Stimulated activated CD8-positive, alpha-beta memory T cell treated with anti-CD3 and anti-CD28 coated beads, Interleukin-12 subunit alpha, Interleukin-12 subunit beta, amount 100 ng/mL, for 24 hours (primary cell): ENCODE measurements around the gene GALNT9.

ENCODE experiments used
- DNase-seq: peaks from one replicate; pipeline ENCODE4 v3.0.0-alpha.2; 2020; ENCODE audit errors: extremely low read depth

The GALNT9 gene

GRCh38 chr12:132171293-132171967 is 158.0 kb downstream of the GALNT9 start:
- DNase-seq = no peak

DNA sequence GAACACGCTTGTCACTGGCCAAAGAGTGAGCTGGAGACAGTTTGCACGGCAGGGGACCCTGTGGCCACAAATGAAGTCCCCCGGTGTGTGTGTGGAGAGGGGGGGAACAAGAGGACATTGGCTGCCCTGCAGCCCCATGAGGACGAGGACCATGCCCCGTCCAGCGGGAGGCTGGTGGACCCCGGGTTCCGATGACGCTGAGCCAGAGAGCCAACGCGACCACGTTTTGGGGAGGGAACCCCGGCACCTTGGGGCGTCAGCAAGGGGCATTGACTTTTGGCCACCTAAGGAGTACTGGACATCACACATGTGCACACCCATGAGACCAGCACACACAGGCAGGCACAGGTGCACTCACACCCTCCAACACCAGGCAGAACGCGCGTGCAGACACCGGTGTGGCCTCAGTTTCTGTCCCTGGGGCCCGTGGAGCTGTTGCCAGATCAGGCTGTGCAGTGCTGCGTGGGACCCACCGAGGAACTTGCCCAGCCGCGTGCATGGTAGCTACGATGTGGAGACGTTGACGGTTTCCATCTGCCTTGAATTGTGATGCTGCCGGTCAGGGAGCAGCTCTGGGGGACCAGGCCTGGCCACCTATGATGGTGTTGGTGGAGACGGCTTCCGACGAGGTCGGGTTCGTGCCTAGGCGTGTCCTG is 158.6 kb downstream of the GALNT9 start:
- DNase-seq = no peak

DNA sequence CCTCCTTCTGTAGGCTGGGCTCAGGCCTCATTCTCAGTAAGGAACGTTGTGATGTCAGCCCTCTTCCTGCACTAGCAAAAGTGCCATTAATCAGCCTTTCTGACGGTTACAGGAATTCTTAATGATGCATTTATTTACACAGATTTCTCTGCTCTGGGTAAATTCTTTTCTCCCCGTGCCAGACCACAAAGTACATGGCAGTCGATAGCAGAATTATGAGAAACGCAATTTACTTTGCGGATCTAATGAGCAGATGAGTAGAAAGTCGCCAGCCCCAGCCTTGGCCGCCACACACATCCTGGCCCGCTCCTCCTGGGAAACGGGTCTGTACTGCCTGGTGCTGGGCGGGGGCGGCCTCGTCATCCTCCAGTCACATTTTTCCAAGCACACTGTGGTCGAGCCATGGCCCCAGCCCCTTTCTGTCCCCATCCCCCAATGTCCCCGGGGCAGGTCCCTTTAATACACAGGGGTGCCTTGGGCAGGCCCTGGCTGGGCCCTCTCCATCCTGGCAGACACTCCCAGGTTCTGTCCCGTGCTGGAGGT is 159.2 kb downstream of the GALNT9 start:
- DNase-seq = no peak

- no peak for DNase-seq
Measured at GRCh38 chr12:132169376-132169775, 160.0 kb downstream of the GALNT9 start.

DNA sequence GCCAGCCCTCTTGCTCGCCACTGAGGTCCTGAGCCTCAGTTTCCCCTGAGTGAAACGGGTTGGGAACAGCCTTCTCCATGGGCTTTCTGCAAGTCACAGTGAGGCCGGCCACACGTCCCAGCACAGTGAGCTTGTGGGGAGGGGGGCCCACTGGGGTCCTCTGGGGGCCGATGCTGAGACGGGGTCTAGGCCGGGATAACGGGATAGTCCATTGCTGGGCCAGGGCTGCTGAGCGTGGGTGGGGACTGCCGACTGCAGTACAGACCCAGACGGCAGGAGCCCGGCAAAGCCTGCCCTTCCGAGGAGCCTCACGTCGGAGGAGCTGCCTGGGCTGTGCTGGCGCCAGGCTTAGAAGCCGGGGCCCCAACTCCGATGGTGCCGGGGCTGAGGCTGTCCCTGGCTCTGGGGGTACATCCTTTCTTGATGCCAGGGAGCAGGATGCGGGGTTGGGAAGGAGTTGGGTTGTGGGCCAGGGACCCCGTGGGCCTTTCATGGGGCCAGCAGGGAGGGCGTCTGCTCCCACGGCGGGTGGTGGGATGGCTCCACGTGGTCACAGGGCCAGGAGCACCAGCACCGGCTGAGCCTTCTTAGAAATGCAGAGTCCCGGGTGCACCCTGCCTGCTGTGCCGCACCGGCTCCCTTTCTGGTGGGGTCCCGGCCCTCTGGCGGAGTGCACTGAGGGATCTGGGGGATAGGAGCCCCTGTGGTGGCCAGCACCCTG is 160.9 kb downstream of the GALNT9 start:
- DNase-seq = no peak

DNA sequence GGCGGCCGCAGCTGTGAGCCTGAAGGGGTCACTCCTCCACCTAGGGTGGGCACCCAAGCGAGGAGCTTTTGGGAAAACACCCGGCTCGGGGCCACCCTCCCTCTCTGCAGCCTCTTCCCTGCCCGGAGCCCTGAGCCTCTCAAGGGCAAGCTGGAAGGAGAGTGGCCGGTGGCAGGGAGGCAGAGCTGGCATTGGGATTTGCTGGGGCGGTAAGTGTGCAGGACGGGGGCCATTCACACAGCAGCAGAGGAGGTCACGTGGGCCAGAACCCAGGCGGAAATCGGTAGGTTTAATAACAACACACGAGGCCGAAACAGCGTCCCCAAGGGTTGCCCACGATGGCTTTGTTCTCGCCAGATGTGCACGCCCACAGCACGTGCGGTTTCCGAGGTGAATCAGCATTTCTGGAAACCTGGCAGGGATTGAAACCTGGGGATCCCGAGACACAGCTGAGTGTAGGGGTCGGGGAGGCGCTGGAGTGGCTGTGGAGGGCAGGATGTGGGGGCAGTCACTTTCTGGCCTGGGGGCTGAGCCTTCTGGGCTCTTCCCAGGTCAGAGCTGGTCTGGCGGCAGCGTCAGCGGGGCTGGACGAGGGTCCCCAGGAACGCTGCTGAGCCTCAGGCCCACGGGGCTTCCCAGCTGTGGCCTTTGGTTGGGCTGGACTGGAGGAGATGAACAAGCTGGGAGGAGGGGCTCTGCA is 161.6 kb downstream of the GALNT9 start:
- no peak for DNase-seq

DNA sequence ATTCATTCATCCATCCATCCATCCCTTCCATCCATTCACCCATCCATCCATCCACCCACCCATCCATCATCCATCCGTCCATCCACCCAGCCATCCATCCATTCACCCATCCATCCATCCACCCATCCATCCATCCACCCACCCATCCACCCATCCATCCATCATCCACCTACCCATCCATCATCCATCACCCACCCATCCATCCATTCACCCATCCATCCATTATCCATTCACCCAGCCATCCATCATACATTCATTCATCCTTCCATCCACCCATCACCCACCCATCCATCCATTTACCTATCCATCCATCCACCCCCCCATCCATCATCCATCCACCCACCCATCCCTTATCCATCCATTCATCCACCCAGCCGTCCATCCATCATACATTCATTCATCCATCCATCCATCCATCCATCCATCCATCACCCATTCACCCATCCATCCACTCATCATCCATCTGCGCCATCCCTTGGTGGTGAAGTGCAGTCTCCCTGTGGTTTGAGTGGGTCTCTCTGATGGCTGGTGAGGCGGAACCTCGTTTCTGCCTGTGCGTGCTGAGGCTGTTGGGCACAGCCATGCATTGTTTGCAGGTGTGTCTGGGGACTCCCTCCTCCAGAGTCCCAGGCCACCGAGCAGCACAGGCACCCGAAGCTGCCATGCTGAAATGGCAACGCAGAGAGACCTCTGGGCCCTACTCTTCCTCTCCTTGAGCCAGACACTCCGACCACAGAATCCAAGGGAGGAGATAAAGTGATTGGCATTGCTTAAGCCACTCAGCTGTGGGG is 162.4 kb downstream of the GALNT9 start:
- DNase-seq = no peak

GRCh38 chr12:132166093-132166492 is 163.3 kb downstream of the GALNT9 start:
- DNase-seq = no peak

GRCh38 chr12:132165584-132165983 is 163.8 kb downstream of the GALNT9 start:
- no peak for DNase-seq

DNA sequence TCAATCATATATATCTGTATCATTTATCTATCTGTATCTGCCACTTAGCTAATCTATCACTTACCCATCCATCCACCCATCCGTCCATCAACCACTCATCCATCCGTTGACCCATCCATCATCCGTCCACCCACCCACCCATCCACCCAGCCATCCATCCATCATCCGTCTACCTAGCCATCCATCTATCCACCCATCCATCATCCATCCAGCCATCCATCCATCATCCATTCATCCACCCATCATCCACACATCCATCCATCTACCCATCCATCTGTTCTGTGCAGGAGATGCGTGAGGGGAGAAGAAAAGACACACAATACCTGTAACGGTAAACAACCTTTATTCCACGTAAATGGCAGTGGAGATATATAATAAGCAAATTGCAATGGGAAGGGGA is 165.0 kb downstream of the GALNT9 start:
- DNase-seq = no peak

DNA sequence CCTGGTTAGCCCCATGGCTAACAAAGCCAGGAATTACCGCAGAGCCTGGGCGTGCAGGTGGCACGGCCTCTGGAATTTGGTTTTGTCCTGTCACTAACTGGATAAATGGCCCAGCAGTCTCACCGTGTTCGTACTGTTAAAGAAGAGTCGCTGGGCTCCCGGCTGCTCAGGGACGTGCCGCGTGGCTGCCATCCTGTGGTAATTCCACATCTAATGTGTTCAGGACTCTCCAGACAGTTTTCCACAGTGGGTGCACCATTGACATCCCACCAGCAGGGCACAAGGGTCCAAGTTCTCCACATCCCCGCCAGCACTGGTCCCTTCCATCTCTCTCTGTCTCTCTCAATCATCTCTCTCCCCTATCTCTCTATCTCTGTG is 165.5 kb downstream of the GALNT9 start:
- no peak for DNase-seq

DNA sequence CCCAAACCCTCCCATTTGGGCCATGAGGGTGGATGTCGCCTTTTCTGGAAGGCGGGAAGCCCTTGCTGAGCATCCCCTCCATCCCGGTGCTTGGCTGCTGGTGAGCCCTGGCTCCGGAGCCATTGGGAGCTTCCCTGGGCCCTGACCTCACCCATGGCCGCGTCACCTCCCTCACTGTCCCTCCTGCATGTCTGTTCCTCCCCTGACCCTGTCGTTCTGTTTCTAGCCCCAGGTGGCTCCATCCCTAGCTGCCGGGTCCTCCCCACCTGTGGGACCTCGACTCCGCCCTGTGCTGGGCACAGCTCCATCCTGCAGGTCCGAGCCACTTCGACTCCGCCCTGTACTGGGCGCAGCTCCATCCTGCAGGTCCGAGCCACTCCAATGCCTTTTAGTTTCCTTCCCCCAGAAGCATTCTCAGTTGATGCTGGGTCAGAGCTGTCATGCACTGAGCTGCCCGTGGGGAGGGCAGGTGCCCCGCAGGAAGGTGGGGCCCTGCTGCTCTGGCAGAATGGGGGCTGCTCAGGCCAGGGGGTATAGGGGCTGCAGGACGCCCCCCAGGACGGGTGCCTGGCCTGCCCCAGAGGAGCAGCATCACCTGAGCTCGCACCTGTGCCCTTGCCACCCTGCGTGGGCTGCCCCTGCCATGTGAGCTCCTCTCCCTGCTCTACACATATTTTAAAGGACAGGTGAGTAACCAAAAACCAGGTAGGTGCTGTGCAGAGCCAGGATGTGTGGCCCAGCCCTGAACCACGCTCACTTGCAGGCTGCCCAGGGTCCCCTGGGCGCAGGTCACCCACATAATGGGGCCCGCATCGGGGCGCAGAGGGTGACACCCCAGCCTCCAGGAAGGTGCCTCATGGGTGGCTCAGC is 166.1 kb downstream of the GALNT9 start:
- no peak for DNase-seq

DNA sequence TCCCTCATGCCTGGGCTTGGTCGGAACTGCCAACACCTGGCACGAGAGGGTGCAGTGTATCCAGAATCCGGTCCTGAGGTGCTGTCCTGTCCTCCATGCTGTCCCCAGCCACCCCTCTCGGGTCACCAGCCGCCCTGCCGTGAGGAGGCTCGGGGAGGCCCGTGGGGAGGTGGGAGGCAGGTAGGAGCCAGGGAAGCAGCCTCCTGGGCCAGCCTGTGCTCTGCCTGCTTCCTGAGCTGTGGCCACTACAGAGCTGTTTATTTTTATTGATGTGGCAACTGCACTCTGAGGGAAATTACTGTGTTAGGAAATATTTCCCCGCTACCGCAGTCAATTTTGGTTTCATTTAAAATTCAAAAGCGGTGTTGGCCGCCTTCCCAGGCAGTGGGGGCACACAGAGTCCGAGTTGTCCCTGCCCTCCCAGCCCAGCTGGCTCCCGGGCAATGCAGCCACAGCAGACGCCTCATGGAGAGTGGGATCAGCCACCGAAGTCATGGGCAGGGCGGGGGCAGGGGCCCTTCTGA is 166.8 kb downstream of the GALNT9 start:
- no peak for DNase-seq

GRCh38 chr12:132161796-132162507 is 167.4 kb downstream of the GALNT9 start:
- DNase-seq = no peak

DNA sequence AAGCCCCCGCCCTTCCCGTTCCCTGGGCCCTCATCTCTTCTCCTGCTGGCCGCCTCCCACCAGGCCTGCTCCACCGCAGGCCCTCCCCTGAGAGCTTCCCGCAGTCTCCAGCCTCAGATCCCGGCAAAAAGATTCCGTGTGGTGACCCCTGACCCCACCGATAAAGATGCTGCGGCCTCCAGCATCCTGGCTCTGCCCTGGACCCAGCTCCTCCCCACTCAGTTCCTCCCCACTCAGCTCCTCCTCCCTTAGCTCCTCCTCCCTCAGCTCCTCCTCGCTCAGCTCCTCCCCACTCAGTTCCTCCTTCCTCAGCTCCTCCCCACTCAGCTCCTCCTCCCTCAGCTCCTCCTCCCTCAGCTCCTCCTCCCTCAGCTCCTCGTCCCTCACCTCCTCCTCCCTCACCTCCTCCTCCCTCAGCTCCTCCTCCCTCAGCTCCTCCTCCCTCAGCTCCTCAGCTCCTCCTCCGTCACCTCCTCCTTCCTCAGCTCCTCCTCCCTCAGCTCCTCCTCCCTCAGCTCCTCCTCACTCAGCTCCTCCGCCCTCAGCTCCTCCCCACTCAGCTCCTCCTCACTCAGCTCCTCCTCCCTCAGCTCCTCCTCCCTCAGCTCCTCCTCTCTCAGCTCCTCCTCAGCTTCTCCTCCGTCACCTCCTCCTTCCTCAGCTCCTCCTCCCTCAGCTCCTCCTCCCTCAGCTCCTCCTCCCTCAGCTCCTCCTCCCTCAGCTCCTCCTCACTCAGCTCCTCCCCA is 168.2 kb downstream of the GALNT9 start:
- no peak for DNase-seq

DNA sequence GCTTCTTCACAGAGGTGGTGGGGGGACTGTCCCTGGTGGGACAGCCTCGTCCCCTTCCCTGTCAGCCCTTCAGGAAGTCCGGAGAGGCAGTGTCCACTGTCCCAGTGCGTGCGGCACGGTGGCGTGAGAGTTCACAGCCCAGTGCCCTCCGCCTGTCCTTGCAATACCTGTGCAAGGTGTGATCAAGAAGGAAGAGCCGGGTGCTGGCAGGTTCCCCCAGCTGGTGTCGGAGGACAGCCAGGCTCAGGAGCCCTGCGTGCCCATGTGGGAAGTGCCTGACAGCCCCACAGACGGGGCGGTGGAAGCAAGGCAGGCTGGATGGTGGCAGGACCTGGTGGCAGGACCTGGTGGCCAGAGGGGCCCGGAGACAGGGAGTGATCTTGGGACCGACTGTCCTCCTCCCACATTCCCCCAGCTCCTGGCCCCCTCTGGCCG is 168.8 kb downstream of the GALNT9 start:
- no peak for DNase-seq

- no peak for DNase-seq
Measured at GRCh38 chr12:132160016-132160415, 169.4 kb downstream of the GALNT9 start.

DNA sequence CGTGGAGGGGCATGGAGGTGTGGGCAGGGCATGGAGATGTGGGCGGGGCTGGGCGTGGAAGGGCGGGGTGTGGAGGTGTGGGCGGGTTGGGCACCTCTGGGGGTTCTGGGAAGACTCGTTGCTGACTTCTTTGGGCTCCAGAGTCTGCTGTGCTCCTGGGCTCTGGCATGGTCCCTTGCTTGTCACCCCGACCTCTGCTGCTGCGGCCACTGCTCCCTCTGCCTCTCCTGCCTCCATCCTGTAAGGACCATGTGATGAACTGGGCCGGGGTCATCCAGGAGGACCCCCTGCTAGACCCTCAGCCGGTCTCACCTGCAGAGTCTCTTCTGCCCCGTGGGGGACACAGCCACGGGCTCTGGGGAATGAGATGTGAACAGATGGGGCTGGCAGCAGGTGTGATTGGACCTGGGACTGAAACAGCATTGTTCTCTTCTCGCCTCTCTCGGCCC is 169.8 kb downstream of the GALNT9 start:
- DNase-seq = no peak
